MM.1S (cell line): ENCODE results near the gene MARCHF6.

ENCODE experiments used
- CTCF ChIP-seq: fragments of 300-600 bp; sonication (generic); IDR thresholded peaks from 2 replicates; pipeline ENCODE4 v1.5.1; 2016; ENCODE audit warnings: antibody characterized with exemption, low read length, mixed read lengths
- EZH2 ChIP-seq: fragments of 300-600 bp; sonication (generic); optimal IDR thresholded peaks from 2 replicates; pipeline ENCODE3; 2017; ENCODE audit warnings: low read depth, mild to moderate bottlenecking, antibody characterized with exemption, low read length, mixed read lengths
- EZH2phosphoT487 ChIP-seq: fragments of 300-600 bp; sonication (generic); IDR thresholded peaks from 2 replicates; pipeline ENCODE4 v1.6.1; 2018; ENCODE audit warnings: antibody characterized with exemption, low read length

DNA sequence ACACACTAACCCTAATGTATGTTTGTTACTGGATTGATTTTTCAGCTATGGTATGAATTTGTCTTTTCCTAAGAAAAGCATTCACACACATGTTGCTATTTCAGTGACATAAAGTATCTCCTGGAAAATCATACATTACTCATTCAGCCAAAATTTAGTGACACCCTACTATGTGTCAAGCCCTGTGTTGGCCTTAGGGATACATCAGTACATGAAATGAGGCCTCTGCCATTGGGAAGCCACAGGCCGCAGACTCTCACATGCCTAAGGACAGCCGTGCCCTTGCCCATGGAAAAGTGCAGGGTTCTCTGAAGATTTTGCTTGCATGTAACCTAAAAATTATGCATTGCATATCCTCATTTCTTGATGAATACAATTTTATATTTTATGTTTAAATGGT lies 5.2 kb upstream of the MARCHF6 start:
- TF ChIP-seq CTCF (no peak), EZH2 (no peak), EZH2phosphoT487 (no peak)
